ENCODE results near the gene ATG101. TPM values are rescaled to one million over a fixed set of nuclear protein-coding genes. Genes with fewer than 3 reads are reported as not detected.
A peak's percentile ranks its signal among the peaks of the same experiment; 100 is the strongest.

Gene ATG101
- total and polyA plus RNA-seq, 2 of the 13 experiments (the other 11 are each of a cell fraction or from before 2014, with no cell fraction given) = 58.2 to 67.7 TPM

- no peak for TF ChIP-seq HDAC6 (IDR thresholded peaks at IDR 0.05; ENCODE audit: low read depth, low read length)
- no peak for TF ChIP-seq HHEX (CRISPR knock-in tag; IDR thresholded peaks at IDR 0.05)
- TF ChIP-seq ZFX (CRISPR knock-in tag; IDR thresholded peaks at IDR 0.05; ENCODE audit: low read depth) = peak; percentile 72
- 0 out of 2 replicates have a peak, but pooled peaks have one; percentile 10 for TF ChIP-seq GFI1 (CRISPR knock-in tag; IDR thresholded peaks at IDR 0.05; ENCODE audit: borderline replicate concordance)
- 0 out of 2 replicates have a peak, but pooled peaks have one; percentile 64 for TF ChIP-seq ZNF556 (CRISPR knock-in tag; IDR thresholded peaks at IDR 0.05; ENCODE audit: borderline replicate concordance)
- TF ChIP-seq IRX3 (CRISPR knock-in tag; IDR thresholded peaks at IDR 0.05; ENCODE audit: borderline replicate concordance, low read depth) = no peak
- no peak for TF ChIP-seq MAZ (IDR thresholded peaks at IDR 0.05; ENCODE audit: borderline replicate concordance, low read depth, low read length)
- TF ChIP-seq MAZ (CRISPR knock-in tag; IDR thresholded peaks at IDR 0.05; ENCODE audit: low read depth) = no peak
- TF ChIP-seq TFDP2 (CRISPR knock-in tag; IDR thresholded peaks at IDR 0.05) = no peak
- no peak for TF ChIP-seq MTA3 (CRISPR knock-in tag; IDR thresholded peaks at IDR 0.05)
- no peak for TF ChIP-seq ZMYM2 (CRISPR knock-in tag; IDR thresholded peaks at IDR 0.05)
These were observed 7.4 kb upstream of the ATG101 start (continued) for GRCh38 chr12:52062167-52063081.

Data from HepG2 (cell line).